Large intestine (tissue), 12 donors: ENCODE measurements around the gene PPIP5K1. TPM values are rescaled to one million over a fixed set of nuclear protein-coding genes. Genes with fewer than 3 reads are reported as not detected.
"Not testable (repeated sequence)": the region's sequence is repeated elsewhere in the genome, so short reads cannot be mapped to it uniquely, and the experiment has no call there.

Experiments used
- DNase-seq, 2 donors: peaks; one replicate each; pipeline versions ENCODE4 v3.0.0 to v3.0.0-alpha.2; 2013
- H3K27ac ChIP-seq: one replicate; pipeline ENCODE4 v1.5.1; 2013; ENCODE audit warnings: low read length
- H3K27me3 ChIP-seq: 2 replicates; pipeline ENCODE4 v1.6.1; 2013; ENCODE audit warnings: low read length; ENCODE audit not compliant: control insufficient read depth, insufficient read depth
- H3K36me3 ChIP-seq: 2 replicates; pipeline ENCODE4 v1.6.1; 2013; ENCODE audit warnings: low read length; ENCODE audit not compliant: control insufficient read depth, insufficient read depth
- H3K4me1 ChIP-seq: one replicate; pipeline ENCODE4 v1.6.1; 2013; ENCODE audit warnings: low read length; ENCODE audit not compliant: control insufficient read depth, insufficient read depth
- H3K4me3 ChIP-seq: one replicate; pipeline ENCODE4 v1.5.1; 2013; ENCODE audit warnings: low read length
- H3K9me3 ChIP-seq: one replicate; pipeline ENCODE4 v1.6.1; 2013; ENCODE audit warnings: mild to moderate bottlenecking, low read depth, low read length, moderate library complexity; ENCODE audit not compliant: control insufficient read depth
- WGBS: methylation state at CpG from one replicate; pipeline ENCODE4 v1.1.5; 2013; ENCODE audit warnings: low lambda C conversion rate; ENCODE audit not compliant: insufficient coverage; 5-methylcytosine and 5-hydroxymethylcytosine counted together
- long read RNA-seq, 11 donors: transcript quantifications; one replicate each; lab custom pipeline, GENCODE V29; 2026
- polyA plus RNA-seq: library from polyadenylated mRNA; unstranded; fragments of 120-200 nt; gene quantifications from one replicate; pipeline ENCODE4 v1.2.1, GENCODE V29; 2013

The PPIP5K1 gene
- 159 TPM for polyA plus RNA-seq
- long read RNA-seq, donor 1, result 0 reads
- long read RNA-seq, donor 2, partial matches to known transcripts, result 5 of 5 reads
- long read RNA-seq, donor 2, other reads (novel, unspliced or antisense), result 0 of 5 reads
- long read RNA-seq, donor 3, result 0 reads
- long read RNA-seq, donor 4, result 0 reads
- long read RNA-seq, donor 5, partial matches to known transcripts, result 0 of 1 reads
- long read RNA-seq, donor 5, other reads (novel, unspliced or antisense), result 0 of 1 reads
- long read RNA-seq, donor 6, partial matches to known transcripts, result 5 of 7 reads
- long read RNA-seq, donor 6, other reads (novel, unspliced or antisense), result 0 of 7 reads
- long read RNA-seq, donor 7, result 0 reads
- long read RNA-seq, donor 8, partial matches to known transcripts, result 0 of 1 reads
- long read RNA-seq, donor 8, other reads (novel, unspliced or antisense), result 0 of 1 reads
- long read RNA-seq, donor 9, result 0 reads
- long read RNA-seq, donor 10, partial matches to known transcripts, result 6 of 6 reads
- long read RNA-seq, donor 10, other reads (novel, unspliced or antisense), result 0 of 6 reads
- long read RNA-seq, donor 11, result 0 reads

DNA sequence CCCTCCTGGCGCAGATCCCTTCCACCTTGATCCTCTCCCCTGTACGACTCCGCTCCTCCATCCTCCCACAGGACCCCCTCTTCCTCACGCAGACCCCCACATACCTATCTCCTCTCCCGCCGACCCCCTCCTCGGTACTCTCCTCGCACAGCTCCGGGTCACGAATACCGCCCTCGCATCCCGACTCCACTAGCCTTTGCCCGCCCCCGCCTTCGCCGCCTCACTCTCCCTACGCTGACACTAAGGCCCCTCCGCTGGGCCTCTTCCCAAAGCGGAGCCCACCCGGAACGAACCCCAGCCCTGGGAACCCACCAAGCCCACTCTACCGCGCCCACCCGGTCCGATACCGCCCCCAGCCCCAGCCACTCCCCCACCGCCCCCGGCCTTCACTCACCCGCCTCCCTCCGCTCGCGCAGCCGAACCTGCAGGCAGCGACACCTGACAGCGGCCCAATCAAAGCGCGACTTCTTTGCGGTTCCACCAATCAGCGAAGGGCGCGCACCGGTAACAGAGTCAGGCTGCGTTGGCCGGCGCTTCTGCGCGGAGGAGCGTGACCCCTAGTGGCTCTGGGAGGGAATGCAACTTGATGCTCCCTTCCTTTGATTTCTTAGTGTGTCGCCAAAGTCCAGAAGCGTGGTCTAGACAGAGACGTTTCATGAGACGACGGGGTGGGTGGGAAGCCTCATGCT is at the start of gene PPIP5K1:
PPIP5K1 (minus strand) TSS at position 431 of the 689 bp plus-strand sequence. CDS start 5,704 bp downstream, outside the sequence.
- not testable (repeated sequence) for H3K27me3 ChIP-seq, H3K4me1 ChIP-seq, H3K27ac ChIP-seq, H3K4me3 ChIP-seq, H3K9me3 ChIP-seq, H3K36me3 ChIP-seq, DNase-seq
- whole genome bisulfite sequencing, result no CpG with 5 or more reads among the region's 54 CpGs

DNA sequence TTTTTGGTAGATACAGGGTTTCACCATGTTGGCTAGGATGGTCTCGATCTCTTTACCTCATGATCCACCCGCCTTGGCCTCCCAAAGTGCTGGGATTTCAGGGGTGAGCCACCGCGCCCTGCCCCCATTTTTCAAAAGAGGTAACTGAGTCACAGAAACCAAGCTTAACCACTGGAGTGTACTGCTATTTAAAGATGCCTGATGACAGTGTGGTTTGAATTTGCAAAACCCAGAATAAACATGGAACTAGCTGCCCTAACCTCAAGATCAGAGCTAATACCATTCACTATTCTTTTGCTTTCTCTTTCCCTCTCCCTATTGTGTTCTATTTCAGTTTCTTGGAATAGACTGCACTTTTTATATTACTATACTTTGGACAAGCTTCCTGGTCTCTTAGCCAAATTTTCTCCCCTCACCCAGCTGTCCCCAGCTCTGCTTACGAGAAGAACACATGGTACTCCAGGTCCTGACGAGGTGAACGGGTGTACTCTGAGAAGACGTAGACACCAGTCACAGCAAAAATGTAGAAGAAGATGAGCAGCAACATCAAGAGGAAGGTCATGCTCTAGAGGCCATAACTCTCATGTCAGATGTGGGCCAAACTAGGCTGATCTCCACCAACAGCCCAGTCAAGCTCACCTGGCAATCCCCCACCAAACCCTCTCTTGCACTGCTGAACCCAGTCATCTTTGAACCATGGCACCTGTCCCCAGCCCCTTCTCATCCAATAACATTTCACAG is 48.6 kb upstream of the PPIP5K1 start:
- H3K4me3 ChIP-seq, DNase-seq, H3K27me3 ChIP-seq, H3K36me3 ChIP-seq, H3K27ac ChIP-seq, H3K9me3 ChIP-seq, H3K4me1 ChIP-seq: not testable (repeated sequence)
- no CpG with 5 or more reads among the region's 8 CpGs for WGBS

DNA sequence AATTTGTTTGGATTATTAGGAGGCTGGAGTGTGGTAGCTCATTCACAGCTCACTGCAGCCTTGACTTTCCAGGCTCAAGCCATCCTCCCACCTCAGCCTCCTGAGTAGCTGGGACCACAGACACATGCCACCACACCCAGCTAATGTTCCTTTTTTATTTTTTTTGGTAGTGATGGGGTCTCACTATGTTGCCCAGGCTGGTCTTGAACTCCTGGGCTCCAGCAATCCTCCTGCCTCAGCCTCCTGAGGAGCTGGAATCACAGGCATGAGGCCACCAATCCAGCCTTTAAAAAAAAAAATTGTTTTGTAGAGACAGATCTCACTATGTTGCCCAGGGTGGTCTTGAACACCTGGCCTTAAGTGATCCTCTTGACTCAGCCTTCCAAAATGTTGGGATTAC is 36.9 kb upstream of the PPIP5K1 start:
- DNase-seq, H3K4me1 ChIP-seq: not testable (repeated sequence)

DNA sequence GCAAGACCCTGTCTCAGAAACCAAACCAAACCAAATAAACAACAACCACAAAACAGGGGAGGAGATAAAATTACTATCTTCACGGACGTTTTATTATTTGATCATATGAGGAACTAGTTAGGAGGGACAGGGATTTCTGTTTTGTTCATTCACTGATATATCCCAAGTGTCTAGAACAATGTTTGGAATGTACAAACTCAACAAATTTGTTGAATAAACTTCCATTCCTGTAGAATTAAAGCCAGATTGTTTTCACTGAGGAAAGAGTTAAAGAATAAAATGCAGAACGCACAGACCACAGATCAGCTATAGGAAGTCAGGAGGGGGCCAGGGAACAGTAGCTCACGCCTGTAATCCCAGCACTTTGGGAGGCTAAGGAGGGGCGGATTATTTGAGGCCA is 35.1 kb upstream of the PPIP5K1 start:
- no peaks in the 10 kb centered on the region for H3K4me1 ChIP-seq
- H3K27ac ChIP-seq, result no peak overlapping the region
- no peak for DNase-seq
- no peak overlapping the region for H3K4me3 ChIP-seq
- no peaks in the 10 kb centered on the region for H3K36me3 ChIP-seq
- no peaks in the 10 kb centered on the region for H3K9me3 ChIP-seq
- H3K27me3 ChIP-seq, result no peaks in the 10 kb centered on the region
- 20% methylated on average over 1 of the region's 5 CpGs for WGBS

More for the DNA sequence above, 36.9 kb upstream of the PPIP5K1 start:
- H3K4me3 ChIP-seq, H3K27me3 ChIP-seq, H3K9me3 ChIP-seq, H3K36me3 ChIP-seq, H3K27ac ChIP-seq: not testable (repeated sequence)

DNA sequence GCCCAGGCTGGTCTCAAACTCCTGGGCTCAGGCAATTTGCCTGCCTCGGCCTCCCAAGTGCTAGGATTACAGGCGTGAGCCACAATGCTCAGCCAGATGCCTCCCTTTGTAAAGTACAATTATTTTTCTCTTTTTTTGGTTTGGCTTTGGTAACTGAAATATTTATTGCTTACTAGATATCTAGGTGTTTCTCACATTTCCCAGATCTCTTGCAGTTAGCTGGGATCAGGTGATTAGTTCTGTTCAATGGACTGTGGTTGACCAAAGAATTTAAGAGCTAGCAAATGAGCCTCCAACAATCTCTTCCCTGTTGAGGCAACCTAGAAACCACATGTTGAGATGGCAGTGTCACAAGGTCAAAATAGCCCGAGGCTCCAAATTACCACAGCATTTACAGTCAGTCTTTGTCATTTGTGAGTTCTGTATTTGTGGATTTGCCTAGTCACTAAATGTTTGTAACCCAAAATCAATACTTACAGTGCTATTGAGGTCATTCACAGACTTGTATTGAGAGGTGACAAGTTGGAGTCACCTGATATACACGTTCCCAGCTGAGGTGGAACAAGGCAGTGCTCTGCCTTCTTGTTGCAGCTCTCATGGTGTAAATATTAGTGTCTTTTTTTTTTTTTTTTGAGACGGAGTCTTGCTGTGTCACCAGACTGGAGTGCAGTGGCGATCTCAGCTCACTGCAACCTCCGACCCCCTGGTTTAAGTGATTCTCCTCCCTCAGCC is 32.2 kb upstream of the PPIP5K1 start:
- H3K4me3 ChIP-seq, H3K9me3 ChIP-seq, DNase-seq, H3K27ac ChIP-seq, H3K36me3 ChIP-seq, H3K27me3 ChIP-seq, H3K4me1 ChIP-seq: not testable (repeated sequence)
- no CpG with 5 or more reads among the region's 7 CpGs for WGBS

DNA sequence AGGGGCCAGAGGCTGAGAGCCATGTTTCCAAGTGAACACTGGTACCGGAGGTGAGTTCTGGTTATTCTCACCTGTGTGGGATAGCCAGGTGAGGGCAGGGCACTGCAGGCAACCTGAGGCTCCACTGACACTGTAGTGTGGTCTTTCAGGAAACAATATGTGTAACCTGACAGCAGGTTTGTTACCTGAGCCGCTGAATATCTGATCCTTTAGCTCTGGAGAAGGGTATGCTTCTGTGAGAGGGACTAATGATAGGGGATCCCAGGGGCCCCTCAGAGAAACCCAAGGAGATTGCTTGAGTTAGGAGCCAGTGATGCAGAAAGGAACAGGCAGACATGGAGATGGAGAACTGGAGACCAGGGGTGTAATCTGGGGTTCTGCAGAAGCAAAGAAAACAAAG is 28.7 kb upstream of the PPIP5K1 start, which contains the start of gene STRC:
STRC (minus strand) TSS at position 101 of the 400 bp plus-strand sequence; CDS start at position 23, 78 bp downstream.
- not testable (repeated sequence) for DNase-seq, H3K36me3 ChIP-seq, H3K9me3 ChIP-seq, H3K4me1 ChIP-seq, H3K27ac ChIP-seq, H3K27me3 ChIP-seq, H3K4me3 ChIP-seq
- WGBS, result no CpG with 5 or more reads among the region's 2 CpGs

DNA sequence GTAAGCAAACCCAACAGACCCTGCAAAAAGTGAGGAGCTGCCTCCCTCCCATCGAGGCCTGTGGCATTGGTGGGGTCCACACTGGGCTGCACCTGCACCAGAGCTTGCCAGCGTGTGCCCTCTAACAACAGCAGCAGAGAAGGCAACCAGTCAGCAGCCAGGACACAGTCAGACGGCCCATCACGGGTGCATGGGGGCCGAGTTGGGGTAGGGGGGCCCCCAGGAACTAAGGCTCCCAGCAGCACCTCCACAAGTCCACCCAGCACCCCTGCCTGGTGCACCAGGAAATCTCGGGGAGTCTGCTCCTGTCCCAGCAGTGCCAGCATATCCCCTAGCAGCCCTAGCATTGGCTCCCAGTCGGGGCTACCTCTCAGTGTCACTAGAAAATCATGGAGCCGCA is 27.7 kb upstream of the PPIP5K1 start:
- H3K27me3 ChIP-seq, result not testable (repeated sequence)

DNA sequence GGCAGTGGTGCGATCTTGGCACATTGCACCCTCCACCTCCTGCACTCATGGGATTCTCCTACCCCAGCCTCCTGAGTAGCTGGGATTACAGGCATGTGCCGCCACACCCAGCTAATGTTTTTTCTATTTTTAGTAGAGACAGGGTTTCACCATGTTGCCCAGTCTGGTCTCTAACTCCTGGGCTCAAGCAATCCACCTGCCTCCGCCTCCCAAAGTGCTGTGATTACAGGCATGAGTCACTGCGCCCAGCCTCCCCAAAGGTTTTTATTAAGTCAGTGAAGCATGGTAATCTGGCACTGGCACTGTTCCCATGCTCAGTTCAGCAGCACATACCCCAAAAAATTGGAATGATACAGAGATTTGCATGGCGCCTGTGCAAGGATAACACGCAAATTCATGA is 12.2 kb upstream of the PPIP5K1 start:
- H3K27me3 ChIP-seq, H3K4me1 ChIP-seq, H3K27ac ChIP-seq, H3K9me3 ChIP-seq, DNase-seq, H3K36me3 ChIP-seq, H3K4me3 ChIP-seq: not testable (repeated sequence)
- WGBS, result no CpG with 5 or more reads among the region's 6 CpGs

More for the DNA sequence above, 27.7 kb upstream of the PPIP5K1 start:
- not testable (repeated sequence) for H3K27ac ChIP-seq, DNase-seq, H3K4me1 ChIP-seq, H3K36me3 ChIP-seq, H3K9me3 ChIP-seq, H3K4me3 ChIP-seq
- WGBS, result no CpG with 5 or more reads among the region's 8 CpGs

DNA sequence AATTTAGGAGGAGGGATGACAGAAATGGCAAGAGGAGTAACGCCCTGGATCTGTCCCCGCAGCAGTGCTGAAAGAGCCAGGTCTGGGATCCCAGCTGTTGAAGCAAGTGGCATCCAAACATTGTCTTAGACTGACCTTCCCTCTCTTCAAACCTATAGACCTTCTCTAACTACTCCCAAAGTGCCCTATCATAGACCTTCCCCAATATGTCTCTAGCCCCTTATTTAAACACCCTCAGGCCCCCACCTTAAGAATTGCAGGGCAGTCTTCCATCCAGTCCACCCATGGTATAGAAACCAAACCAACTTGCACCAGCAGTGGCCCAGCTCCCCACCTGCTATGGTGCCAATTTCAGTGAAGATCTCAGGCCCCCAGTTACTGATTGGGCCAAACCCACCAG is 10.2 kb upstream of the PPIP5K1 start:
- WGBS, result no CpG with 5 or more reads among the region's 2 CpGs
- not testable (repeated sequence) for H3K4me3 ChIP-seq, H3K36me3 ChIP-seq, H3K9me3 ChIP-seq, H3K27ac ChIP-seq, DNase-seq, H3K27me3 ChIP-seq, H3K4me1 ChIP-seq

DNA sequence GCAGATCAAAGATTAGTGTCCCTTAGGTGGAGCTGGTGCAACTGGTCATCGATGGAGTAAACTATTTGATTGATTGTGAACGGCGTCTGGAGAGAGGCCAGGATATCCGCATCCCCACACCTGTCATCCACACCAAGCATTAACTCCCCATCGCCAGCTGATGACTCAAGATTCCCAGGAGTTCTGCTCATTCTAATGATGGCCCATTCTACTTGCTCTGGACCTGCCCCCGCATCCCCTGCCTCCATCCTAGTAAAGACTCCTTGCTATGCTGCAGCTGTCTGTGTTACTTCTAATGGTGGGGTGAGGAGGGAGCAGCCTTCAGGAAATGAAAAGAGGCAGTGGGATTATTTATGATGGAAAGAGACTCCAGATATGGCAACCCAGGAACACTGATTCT is 9.1 kb upstream of the PPIP5K1 start:
- WGBS, result no CpG with 5 or more reads among the region's 6 CpGs
- not testable (repeated sequence) for H3K36me3 ChIP-seq, H3K4me1 ChIP-seq, H3K4me3 ChIP-seq, DNase-seq, H3K27ac ChIP-seq, H3K27me3 ChIP-seq, H3K9me3 ChIP-seq
